OCI-LY3 (cell line): ENCODE data around the gene MORN5.
A peak's percentile ranks its signal among the peaks of the same experiment; 100 is the strongest.

ENCODE experiments used
- H2AFZ ChIP-seq: fragments of 200-600, 300-600 bp; shearing (Covaris generic); 2 replicates; pipeline ENCODE4 v1.6.0; 2014; ENCODE audit warnings: antibody characterized with exemption, low read depth, low read length
- H3K27ac ChIP-seq: fragments of 200-600, 300-600 bp; sonication (generic); 2 replicates; pipeline ENCODE4 v1.5.1; 2014; ENCODE audit warnings: mild to moderate bottlenecking, low read length, moderate library complexity, mixed read lengths
- H3K27me3 ChIP-seq: fragments of 200-600, 300-600 bp; sonication (generic); 2 replicates; pipeline ENCODE4 v1.6.1; 2014; ENCODE audit warnings: low read depth, low read length, mixed read lengths
- H3K36me3 ChIP-seq: fragments of 200-600, 300-600 bp; sonication (generic); replicated peaks from 2 replicates; pipeline ENCODE3; 2014; ENCODE audit warnings: low read depth, low read length, mixed read lengths
- H3K4me1 ChIP-seq: fragments of 300-600, 200-600 bp; sonication (generic); 2 replicates; pipeline ENCODE4 v1.6.1; 2014; ENCODE audit warnings: low read length, mixed read lengths
- H3K4me2 ChIP-seq: fragments of 200-600, 300-600 bp; sonication (generic); 2 replicates; pipeline ENCODE4 v1.6.1; 2014; ENCODE audit warnings: low read length, mixed read lengths
- H3K4me3 ChIP-seq: fragments of 300-600, 200-600 bp; sonication (generic); 2 replicates; pipeline ENCODE4 v1.5.1; 2014; ENCODE audit warnings: antibody characterized with exemption, mild to moderate bottlenecking, low read length, moderate library complexity
- H3K79me2 ChIP-seq: fragments of 300-600, 200-600 bp; shearing (Covaris generic); 2 replicates; pipeline ENCODE4 v1.6.1; 2014; ENCODE audit warnings: mild to moderate bottlenecking, low read length, mixed read lengths
- H3K9ac ChIP-seq: fragments of 300-600, 200-600 bp; shearing (Covaris generic); 2 replicates; pipeline ENCODE4 v1.6.0; 2014; ENCODE audit warnings: mild to moderate bottlenecking, low read length, moderate library complexity
- H3K9me3 ChIP-seq: fragments of 200-600, 300-600 bp; shearing (Covaris generic); 2 replicates; pipeline ENCODE4 v1.6.1; 2014; ENCODE audit warnings: low read length, mixed read lengths; ENCODE audit not compliant: insufficient read depth
- H4K20me1 ChIP-seq: fragments of 200-600, 300-600 bp; sonication (generic); 2 replicates; pipeline ENCODE4 v1.6.1; 2016; ENCODE audit warnings: low read length, mixed read lengths; ENCODE audit not compliant: insufficient read depth
- EZH2phosphoT487 ChIP-seq: fragments of 200-600 bp; shearing (Covaris generic); IDR thresholded peaks from 2 replicates; pipeline ENCODE4 v1.6.1; 2018; ENCODE audit warnings: antibody characterized with exemption, mixed run types, low read depth
- TF ChIP-seq, protein P1 (sequence below): fragments of 200-600, 300-600 bp; sonication (generic); IDR thresholded peaks from 2 replicates; pipeline ENCODE4 v1.5.1; 2014; ENCODE audit warnings: antibody characterized with exemption, low read length, low read depth

The MORN5 gene

DNA sequence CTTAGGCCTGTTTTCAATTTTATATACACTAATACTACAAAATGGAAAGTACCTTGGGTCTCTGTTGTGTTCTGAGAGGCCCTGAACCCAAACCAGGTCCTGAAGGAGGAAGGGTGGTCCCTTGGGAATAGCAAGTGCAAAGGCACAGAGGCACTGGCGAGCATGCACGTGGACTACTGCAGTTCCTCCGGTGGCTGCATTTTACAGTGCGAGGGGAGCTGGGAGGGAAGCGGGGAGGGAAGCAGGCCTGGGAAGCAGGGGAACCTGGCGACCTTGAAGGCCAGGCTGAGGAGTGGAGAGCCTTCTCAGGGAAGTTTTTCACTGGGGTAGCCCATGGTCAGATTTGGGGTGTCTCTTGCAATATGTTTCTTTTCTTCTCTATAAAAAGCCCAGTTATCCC lies 33.9 kb downstream of the MORN5 start:
- TF ChIP-seq, protein P1, sequence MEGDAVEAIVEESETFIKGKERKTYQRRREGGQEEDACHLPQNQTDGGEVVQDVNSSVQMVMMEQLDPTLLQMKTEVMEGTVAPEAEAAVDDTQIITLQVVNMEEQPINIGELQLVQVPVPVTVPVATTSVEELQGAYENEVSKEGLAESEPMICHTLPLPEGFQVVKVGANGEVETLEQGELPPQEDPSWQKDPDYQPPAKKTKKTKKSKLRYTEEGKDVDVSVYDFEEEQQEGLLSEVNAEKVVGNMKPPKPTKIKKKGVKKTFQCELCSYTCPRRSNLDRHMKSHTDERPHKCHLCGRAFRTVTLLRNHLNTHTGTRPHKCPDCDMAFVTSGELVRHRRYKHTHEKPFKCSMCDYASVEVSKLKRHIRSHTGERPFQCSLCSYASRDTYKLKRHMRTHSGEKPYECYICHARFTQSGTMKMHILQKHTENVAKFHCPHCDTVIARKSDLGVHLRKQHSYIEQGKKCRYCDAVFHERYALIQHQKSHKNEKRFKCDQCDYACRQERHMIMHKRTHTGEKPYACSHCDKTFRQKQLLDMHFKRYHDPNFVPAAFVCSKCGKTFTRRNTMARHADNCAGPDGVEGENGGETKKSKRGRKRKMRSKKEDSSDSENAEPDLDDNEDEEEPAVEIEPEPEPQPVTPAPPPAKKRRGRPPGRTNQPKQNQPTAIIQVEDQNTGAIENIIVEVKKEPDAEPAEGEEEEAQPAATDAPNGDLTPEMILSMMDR = no peak
- TF ChIP-seq EZH2phosphoT487 = no peak
- H3K4me3 ChIP-seq = no peak overlapping the region
- no peaks in the 10 kb centered on the region for H3K36me3 ChIP-seq
- H4K20me1 ChIP-seq = no peaks in the 10 kb centered on the region
- H3K27ac ChIP-seq = no peak overlapping the region
- H3K27me3 ChIP-seq = peaks cover 14% of the 10 kb centered on the region; the same call in 1 of the 2 replicates
- H3K4me1 ChIP-seq = peaks cover 18% of the 10 kb centered on the region
- no peak overlapping the region for H3K9ac ChIP-seq
- H3K4me2 ChIP-seq = no peak overlapping the region
- H2AFZ ChIP-seq = no peak overlapping the region
- H3K9me3 ChIP-seq = no peaks in the 10 kb centered on the region
- H3K79me2 ChIP-seq = no peaks in the 10 kb centered on the region

DNA sequence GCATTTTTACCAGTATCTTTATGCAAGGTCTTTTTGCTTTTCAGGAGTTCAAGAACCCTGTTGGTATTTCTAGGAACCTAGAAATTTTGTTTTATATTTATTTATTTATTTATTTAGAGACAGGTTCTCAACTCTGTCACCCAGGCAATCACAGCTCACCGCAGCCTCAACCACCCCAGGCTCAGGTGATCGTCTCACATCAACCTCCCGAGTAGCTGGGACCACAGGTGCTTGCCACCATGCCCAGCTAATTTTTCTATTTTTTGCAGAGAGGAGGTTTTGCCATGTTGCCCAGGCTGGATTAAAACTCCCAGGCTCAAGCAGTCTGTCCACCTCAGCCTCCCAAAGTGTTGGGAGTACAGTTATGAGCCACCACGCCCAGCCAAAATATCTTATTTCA lies 36.2 kb downstream of the MORN5 start:
- no peak for TF ChIP-seq EZH2phosphoT487
- TF ChIP-seq, protein P1 = no peak

DNA sequence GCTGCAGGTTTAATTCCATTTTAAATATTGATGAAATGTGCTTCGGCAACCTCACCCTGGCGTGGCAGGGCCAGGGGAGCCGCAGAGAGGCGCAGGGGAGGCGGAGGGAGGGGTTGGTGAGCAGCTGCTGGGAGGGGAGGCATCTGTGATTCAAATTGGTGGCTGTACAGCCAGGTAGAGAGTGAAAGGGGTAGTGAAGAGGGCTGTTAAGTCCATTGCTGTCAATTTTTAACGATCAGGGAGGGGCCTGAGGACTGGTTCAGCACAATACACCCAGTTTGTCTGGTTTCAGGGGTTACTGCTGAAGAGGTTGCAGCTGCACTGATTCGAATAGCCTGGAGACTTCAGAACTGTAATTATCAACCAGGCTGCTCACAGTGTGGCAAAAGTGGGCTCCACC lies 37.7 kb downstream of the MORN5 start:
- no peaks in the 10 kb centered on the region for H3K79me2 ChIP-seq
- H3K27ac ChIP-seq = 0 out of 2 replicates have a peak overlapping the region, but pooled peaks have one; percentile 4
- H2AFZ ChIP-seq = 0 out of 2 replicates have a peak overlapping the region, but pooled peaks have one; percentile 34
- H3K27me3 ChIP-seq = peaks cover 14% of the 10 kb centered on the region; the same call in 1 of the 2 replicates
- no peak for TF ChIP-seq EZH2phosphoT487
- TF ChIP-seq, protein P1 = peak; percentile 15; the same call in 1 of the 2 replicates
- H3K4me2 ChIP-seq = peak overlapping the region; percentile 71
- H3K4me1 ChIP-seq = peaks cover 18% of the 10 kb centered on the region
- peak overlapping the region; percentile 53 for H3K4me3 ChIP-seq
- H3K9ac ChIP-seq = no peak overlapping the region
- H3K36me3 ChIP-seq = no peaks in the 10 kb centered on the region
- H3K9me3 ChIP-seq = no peaks in the 10 kb centered on the region
- no peaks in the 10 kb centered on the region for H4K20me1 ChIP-seq

More for the DNA sequence above, 36.2 kb downstream of the MORN5 start:
- no peaks in the 10 kb centered on the region for H3K9me3 ChIP-seq
- peaks cover 14% of the 10 kb centered on the region; the same call in 1 of the 2 replicates for H3K27me3 ChIP-seq
- no peak overlapping the region for H2AFZ ChIP-seq
- no peaks in the 10 kb centered on the region for H3K36me3 ChIP-seq
- H3K4me1 ChIP-seq = peaks cover 18% of the 10 kb centered on the region
- H3K4me3 ChIP-seq = no peak overlapping the region
- no peak overlapping the region for H3K4me2 ChIP-seq
- no peak overlapping the region for H3K27ac ChIP-seq
- H3K9ac ChIP-seq = no peak overlapping the region
- H3K79me2 ChIP-seq = no peaks in the 10 kb centered on the region
- H4K20me1 ChIP-seq = no peaks in the 10 kb centered on the region

DNA sequence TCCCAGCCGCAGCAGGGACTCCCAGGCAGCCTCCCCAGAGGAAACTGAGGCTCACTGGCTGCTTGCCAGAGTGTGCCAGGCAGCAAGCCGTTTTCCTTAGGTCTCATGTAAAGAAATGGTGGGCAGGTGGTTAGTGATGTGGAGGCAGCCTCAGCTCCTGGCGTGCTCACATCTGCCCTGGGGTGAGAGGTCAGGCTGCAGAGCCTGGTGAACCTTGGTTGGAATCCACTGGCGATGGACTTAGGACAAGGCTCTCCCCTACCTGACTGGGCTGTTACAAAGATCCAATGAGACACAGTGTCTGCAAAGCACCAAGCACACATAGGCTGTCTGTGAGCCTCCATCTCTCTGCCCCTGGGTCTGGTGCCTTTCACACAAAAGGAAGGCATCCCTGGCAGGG lies 38.2 kb downstream of the MORN5 start:
- Histone ChIP-seq H3K4me3 (peak overlapping the region; percentile 53), H3K4me1 (peaks cover 18% of the 10 kb centered on the region), H3K79me2 (no peaks in the 10 kb centered on the region), H3K9ac (no peak overlapping the region), H3K27me3 (peaks cover 14% of the 10 kb centered on the region; the same call in 1 of the 2 replicates), H3K4me2 (peak overlapping the region; percentile 71), H3K27ac (0 out of 2 replicates have a peak overlapping the region, but pooled peaks have one; percentile 4), H3K36me3 (no peaks in the 10 kb centered on the region), H4K20me1 (no peaks in the 10 kb centered on the region), H3K9me3 (no peaks in the 10 kb centered on the region), H2AFZ (no peak overlapping the region)
- TF ChIP-seq, protein P1 = no peak
- no peak for TF ChIP-seq EZH2phosphoT487
